Measurements from ENCODE around the gene MYO3A. TPM values are rescaled to one million over a fixed set of nuclear protein-coding genes. Genes with fewer than 3 reads are reported as not detected.

The MYO3A gene
- total RNA-seq, 4 donors from 2014 or later, result 0.06 TPM; not detected in 3

DNA sequence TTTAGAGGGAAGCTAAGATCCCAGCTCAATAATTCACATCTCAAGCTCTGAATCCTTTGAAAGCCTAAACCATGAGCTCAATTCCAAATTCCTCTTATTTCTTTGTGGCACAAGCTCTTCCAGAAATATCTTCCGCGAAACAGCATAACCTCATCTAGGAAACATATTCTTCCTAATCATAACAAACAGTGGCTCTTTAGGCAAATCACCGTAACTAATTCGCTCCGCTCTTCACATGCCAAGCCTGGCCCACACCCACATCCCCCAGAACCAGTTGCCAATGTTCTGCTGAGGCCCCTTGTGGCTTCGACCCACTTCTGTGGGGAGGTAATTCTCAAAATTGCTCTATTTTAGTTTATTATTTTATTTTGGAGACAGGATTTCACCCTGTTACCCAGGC lies 301.7 kb downstream of the MYO3A start:
- Histone ChIP-seq H3K36me3 (no peaks in the 10 kb centered on the region), H3K27ac (replicated peaks in 1 of 4) (no peak overlapping the region), H3K9me3 (no peaks in the 10 kb centered on the region), H3K27me3 (peaks cover 0 to 7% (median 0%) of the 10 kb centered on the region in 4 donors), H3K4me3 (no peak overlapping the region), H3K4me1 (no peaks in the 10 kb centered on the region)
- TF ChIP-seq POLR2A (IDR thresholded peaks at IDR 0.05; ENCODE audit: low read depth) (no peak), EP300 (IDR thresholded peaks at IDR 0.05) (no peak)
- intact Hi-C loops (cut with DNase I), result no loop called here
- 86% methylated on average over 6 of the region's 6 CpGs for WGBS
- no peak for DNase-seq (ENCODE audit: extremely low spot score)

DNA sequence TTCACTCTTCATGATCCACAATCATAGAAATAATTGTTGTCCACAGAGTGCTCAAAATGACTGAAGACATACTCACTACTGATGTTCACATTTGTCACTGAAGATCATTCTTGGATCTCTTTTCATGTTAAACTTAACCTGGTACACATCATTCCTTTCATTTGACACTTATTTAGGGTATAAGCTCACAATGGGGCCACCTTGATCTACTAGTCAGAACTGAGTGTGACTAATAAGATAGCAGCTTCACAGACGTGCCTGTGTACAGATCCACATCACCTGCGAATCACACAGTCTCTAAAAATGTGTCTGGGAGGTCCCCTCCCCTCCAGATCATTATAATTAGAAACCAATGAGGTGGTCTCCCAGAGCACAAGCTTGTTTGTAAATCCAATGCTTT lies 304.3 kb downstream of the MYO3A start:
- WGBS, result 37% methylated on average over 2 of the region's 2 CpGs
- intact Hi-C loops (cut with DNase I), result no loop called here
- TF ChIP-seq EP300 (IDR thresholded peaks at IDR 0.05), result no peak
- no peak for TF ChIP-seq POLR2AphosphoS5 (IDR thresholded peaks at IDR 0.05)
- TF ChIP-seq, protein P1, sequence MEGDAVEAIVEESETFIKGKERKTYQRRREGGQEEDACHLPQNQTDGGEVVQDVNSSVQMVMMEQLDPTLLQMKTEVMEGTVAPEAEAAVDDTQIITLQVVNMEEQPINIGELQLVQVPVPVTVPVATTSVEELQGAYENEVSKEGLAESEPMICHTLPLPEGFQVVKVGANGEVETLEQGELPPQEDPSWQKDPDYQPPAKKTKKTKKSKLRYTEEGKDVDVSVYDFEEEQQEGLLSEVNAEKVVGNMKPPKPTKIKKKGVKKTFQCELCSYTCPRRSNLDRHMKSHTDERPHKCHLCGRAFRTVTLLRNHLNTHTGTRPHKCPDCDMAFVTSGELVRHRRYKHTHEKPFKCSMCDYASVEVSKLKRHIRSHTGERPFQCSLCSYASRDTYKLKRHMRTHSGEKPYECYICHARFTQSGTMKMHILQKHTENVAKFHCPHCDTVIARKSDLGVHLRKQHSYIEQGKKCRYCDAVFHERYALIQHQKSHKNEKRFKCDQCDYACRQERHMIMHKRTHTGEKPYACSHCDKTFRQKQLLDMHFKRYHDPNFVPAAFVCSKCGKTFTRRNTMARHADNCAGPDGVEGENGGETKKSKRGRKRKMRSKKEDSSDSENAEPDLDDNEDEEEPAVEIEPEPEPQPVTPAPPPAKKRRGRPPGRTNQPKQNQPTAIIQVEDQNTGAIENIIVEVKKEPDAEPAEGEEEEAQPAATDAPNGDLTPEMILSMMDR (IDR thresholded peaks at IDR 0.05), result no peak
- TF ChIP-seq POLR2A (IDR thresholded peaks at IDR 0.05; ENCODE audit: low read depth), result no peak

DNA sequence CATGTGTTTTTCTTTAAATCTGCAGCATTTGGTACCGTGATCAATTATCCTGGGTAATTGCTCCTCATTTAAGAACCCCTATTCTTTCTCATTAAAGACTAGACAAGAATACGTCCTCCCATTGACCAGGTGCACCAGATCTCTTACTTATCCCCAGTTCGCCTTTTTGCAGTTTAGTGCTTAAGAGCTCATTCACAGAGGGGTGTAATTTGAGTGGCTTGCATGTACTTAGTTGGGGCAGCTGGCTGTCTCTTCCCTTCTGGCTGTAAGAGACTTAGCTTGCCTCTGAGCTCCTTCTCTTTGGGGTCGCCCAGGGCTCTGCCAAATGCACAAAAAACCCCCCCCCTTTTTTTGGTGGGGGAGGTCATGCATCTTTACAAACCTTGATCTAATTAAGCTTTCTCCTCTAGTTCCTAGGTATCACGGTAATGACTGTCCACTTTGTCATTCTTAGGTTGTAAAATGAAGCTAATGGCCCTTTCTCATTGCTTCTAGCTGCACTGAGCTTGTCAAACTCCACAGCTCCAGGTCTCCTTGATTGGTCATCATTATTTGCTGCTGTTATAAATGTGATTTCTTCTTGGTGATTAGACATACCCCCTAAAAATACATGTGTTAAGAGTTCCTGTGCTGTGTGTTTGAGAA lies 308.8 kb downstream of the MYO3A start:
- 48% methylated on average over 5 of the region's 5 CpGs for WGBS
- intact Hi-C loops (cut with DNase I), result no loop called here
- no peaks in the 10 kb centered on the region for H3K9me3 ChIP-seq
- H3K27me3 ChIP-seq, result peaks cover 0 to 10% (median 0%) of the 10 kb centered on the region in 4 donors
- no peaks in the 10 kb centered on the region for H3K4me1 ChIP-seq
- H3K27ac ChIP-seq (replicated peaks in 1 of 4), result no peak overlapping the region
- TF ChIP-seq POLR2AphosphoS5 (IDR thresholded peaks at IDR 0.05) (no peak), EP300 (IDR thresholded peaks at IDR 0.05) (no peak), POLR2A (IDR thresholded peaks at IDR 0.05; ENCODE audit: low read depth) (no peak)
- TF ChIP-seq, protein P1 (IDR thresholded peaks at IDR 0.05), result no peak
- H3K36me3 ChIP-seq, result no peaks in the 10 kb centered on the region
- no peak for DNase-seq (ENCODE audit: extremely low spot score)
- no peak overlapping the region for H3K4me3 ChIP-seq

More for the DNA sequence above, 304.3 kb downstream of the MYO3A start:
- no peak for DNase-seq (ENCODE audit: extremely low spot score)
- no peak overlapping the region for H3K4me3 ChIP-seq
- no peaks in the 10 kb centered on the region for H3K9me3 ChIP-seq
- H3K27me3 ChIP-seq, result peaks cover 0 to 10% (median 0%) of the 10 kb centered on the region in 4 donors
- no peaks in the 10 kb centered on the region for H3K4me1 ChIP-seq
- no peaks in the 10 kb centered on the region for H3K36me3 ChIP-seq
- H3K27ac ChIP-seq (replicated peaks in 1 of 4), result no peak overlapping the region

DNA sequence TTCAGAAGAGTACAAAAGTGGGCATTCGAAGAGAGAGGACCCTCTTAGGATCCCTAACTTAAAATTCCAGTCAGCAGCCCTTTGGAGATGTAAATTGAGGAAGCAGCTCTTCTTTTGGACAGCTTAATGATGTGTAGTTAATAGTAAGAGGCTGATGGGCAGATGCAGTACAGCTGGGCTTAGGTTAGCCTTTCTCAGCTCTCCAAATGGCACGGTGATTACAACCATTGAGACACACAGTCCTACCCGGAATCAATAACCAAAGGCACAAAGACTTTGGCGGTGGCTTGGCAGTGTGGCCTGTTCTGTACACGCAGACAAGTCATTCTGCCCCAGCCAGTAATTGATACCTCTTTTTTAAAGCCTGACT lies 309.3 kb downstream of the MYO3A start:
- Histone ChIP-seq H3K36me3 (no peaks in the 10 kb centered on the region), H3K4me3 (no peak overlapping the region), H3K4me1 (no peaks in the 10 kb centered on the region), H3K27ac (replicated peaks in 1 of 4) (no peak overlapping the region), H3K9me3 (no peaks in the 10 kb centered on the region), H3K27me3 (peaks cover 0 to 9% (median 0%) of the 10 kb centered on the region in 4 donors)
- TF ChIP-seq POLR2AphosphoS5 (IDR thresholded peaks at IDR 0.05) (no peak), EP300 (IDR thresholded peaks at IDR 0.05) (no peak), POLR2A (IDR thresholded peaks at IDR 0.05; ENCODE audit: low read depth) (no peak)
- TF ChIP-seq, protein P1 (IDR thresholded peaks at IDR 0.05), result no peak
- no peak for DNase-seq (ENCODE audit: extremely low spot score)
- 84% methylated on average over 4 of the region's 5 CpGs for WGBS
- intact Hi-C loops (cut with DNase I), result no loop called here

DNA sequence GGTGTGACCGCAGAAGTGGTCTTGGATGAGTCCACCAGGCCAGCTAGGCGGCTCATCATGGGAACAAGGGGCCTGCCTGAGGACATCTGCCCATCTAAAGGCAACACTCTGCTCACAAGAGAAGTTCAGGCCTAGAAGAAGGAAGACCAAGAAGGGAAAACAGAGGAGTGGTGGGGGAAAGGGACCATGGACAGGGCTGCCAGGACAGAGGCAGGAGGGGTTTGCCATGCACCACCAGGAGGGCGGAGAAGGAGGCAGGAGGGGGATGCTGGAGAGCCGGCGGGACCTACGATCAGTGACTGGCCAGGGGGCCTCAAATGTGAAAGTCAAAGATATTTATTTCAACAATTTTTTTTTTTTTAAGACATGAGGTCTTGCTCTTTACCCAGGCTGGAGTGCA lies 315.7 kb downstream of the MYO3A start:
- no peak overlapping the region for H3K27ac ChIP-seq (replicated peaks in 1 of 4)
- WGBS, result 79% methylated on average over 6 of the region's 6 CpGs

More for the DNA sequence above, 315.7 kb downstream of the MYO3A start:
- TF ChIP-seq, protein P1 (IDR thresholded peaks at IDR 0.05), result no peak
- TF ChIP-seq POLR2A (IDR thresholded peaks at IDR 0.05; ENCODE audit: low read depth), result no peak
- TF ChIP-seq EP300 (IDR thresholded peaks at IDR 0.05), result no peak
- TF ChIP-seq POLR2AphosphoS5 (IDR thresholded peaks at IDR 0.05), result no peak
- Histone ChIP-seq H3K4me3 (no peak overlapping the region), H3K4me1 (no peaks in the 10 kb centered on the region), H3K27me3 (peaks cover 0 to 9% (median 0%) of the 10 kb centered on the region in 4 donors), H3K36me3 (no peaks in the 10 kb centered on the region), H3K9me3 (no peaks in the 10 kb centered on the region)
- DNase-seq (ENCODE audit: extremely low spot score), result no peak
- intact Hi-C loops (cut with DNase I), result no loop called here

Data from esophagus muscularis mucosa (tissue), 4 donors.